ENCODE data around the gene BMAL2.

The BMAL2 gene, protein sequence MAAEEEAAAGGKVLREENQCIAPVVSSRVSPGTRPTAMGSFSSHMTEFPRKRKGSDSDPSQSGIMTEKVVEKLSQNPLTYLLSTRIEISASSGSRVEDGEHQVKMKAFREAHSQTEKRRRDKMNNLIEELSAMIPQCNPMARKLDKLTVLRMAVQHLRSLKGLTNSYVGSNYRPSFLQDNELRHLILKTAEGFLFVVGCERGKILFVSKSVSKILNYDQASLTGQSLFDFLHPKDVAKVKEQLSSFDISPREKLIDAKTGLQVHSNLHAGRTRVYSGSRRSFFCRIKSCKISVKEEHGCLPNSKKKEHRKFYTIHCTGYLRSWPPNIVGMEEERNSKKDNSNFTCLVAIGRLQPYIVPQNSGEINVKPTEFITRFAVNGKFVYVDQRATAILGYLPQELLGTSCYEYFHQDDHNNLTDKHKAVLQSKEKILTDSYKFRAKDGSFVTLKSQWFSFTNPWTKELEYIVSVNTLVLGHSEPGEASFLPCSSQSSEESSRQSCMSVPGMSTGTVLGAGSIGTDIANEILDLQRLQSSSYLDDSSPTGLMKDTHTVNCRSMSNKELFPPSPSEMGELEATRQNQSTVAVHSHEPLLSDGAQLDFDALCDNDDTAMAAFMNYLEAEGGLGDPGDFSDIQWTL

DNA sequence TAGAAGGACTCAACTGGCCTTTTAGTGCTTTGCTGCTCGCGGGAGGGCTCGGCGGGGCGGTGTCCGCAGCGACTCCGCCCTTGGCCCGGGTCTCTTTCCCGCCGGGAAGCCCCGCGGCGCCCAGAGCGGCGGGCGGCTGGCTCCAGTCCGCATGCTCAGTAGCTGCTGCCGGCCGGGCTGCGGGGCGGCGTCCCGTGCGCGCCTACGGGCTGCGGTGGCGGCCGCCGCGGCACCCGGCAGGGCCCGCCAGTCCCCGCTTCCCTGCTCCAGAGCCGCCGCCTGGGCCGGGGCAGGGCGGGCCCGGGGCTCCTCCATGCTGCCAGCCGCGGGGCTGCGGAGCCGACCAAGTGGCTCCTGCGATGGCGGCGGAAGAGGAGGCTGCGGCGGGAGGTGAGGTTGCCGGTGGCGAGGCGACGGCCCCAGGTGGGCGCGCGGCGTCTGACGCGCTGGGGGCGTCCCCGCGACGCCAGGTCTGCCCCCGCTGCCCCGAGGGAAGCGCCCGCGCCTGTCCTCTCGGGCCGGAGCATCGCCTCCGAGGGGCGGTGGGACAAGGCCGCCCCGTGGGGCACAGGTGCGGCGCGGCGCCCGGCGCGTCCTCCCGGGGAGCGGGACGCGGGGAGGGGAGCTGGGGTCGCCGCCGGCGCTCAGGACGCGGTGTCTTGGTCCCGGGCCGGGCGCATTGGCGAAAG is at the start of gene BMAL2:
BMAL2 (plus strand) TSS at position 123 of the 689 bp plus-strand sequence; CDS start at position 360, 237 bp downstream.
- DNase-seq (ENCODE audit: low read depth in 2 of 2): peak in 1 of 2 donors; percentile 29

- no peak for DNase-seq (ENCODE audit: low read depth in 2 of 2)
Measured at GRCh38 chr12:27284021-27284420, 48.6 kb upstream of the BMAL2 start.

- no peak for DNase-seq (ENCODE audit: low read depth in 2 of 2)
Measured at GRCh38 chr12:27284751-27285150, 47.9 kb upstream of the BMAL2 start.

DNA sequence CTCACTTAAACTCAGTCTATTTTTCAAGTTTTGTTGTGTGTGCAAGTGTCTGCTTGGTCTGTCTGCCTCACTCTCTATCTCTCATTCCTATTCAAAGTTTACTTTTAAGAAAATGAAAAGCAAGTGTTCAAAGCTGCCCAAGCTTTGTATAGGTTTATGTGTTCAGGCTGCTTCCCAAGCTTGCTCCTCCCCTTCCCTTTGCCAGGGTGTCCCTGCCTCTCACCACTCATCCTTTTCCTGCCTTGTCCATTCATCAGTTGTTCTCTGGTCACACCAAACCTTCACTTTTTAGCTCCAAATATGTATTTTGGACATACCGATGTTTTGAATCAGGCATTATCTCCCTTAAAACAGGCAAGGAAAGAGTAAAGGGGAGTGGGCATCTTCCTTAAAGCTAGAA is 47.2 kb upstream of the BMAL2 start:
- DNase-seq (ENCODE audit: low read depth in 2 of 2): no peak

DNA sequence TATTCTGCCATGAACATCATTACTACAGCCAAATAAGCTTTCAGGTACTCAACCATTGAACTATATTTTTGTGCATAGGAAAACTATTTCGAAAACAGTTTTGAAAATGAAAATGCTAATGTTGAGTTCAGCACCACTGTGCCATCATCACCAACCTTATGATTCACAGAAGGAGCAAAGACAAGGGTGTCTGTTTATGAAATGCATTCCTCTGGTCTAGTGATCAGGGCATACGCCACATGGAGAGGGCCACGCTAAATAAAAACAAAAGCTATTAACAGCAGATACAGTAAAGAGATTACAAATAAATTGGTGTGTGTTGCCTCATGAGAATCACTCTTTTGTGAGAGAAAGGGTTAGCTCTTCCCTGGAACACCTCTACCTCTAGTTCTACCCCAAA is 43.2 kb upstream of the BMAL2 start:
- no peak for DNase-seq (ENCODE audit: low read depth in 2 of 2)

GRCh38 chr12:27290501-27291168 is 42.0 kb upstream of the BMAL2 start:
- no peak for DNase-seq (ENCODE audit: low read depth in 2 of 2)

GRCh38 chr12:27291862-27292261 is 40.8 kb upstream of the BMAL2 start:
- DNase-seq (ENCODE audit: low read depth in 2 of 2): no peak

DNA sequence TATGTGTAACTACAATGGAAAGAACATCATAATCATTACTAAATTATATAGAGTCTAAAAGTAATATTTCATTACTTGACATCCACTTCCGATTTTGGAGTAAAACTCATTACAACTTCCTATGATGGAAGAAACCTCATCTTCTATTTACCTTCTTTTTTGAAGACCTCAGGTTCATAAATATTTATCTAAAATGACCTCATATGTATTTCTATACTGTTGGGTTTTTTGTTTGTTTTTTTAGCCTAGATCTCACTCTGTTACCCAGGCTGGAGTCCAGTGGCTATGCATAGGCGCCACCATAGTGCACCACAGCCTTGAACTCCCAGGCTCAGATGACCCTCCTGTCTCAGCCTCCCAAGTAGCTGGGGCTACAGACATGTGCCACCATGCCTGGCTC is 39.9 kb upstream of the BMAL2 start:
- DNase-seq (ENCODE audit: low read depth in 2 of 2): no peak

- DNase-seq (ENCODE audit: low read depth in 2 of 2): no peak
Measured at GRCh38 chr12:27293463-27293862, 39.2 kb upstream of the BMAL2 start.

GRCh38 chr12:27296674-27297073 is 36.0 kb upstream of the BMAL2 start:
- DNase-seq (ENCODE audit: low read depth in 2 of 2): no peak

- DNase-seq (ENCODE audit: low read depth in 2 of 2): no peak
Measured at GRCh38 chr12:27297566-27297965, 35.1 kb upstream of the BMAL2 start.

DNA sequence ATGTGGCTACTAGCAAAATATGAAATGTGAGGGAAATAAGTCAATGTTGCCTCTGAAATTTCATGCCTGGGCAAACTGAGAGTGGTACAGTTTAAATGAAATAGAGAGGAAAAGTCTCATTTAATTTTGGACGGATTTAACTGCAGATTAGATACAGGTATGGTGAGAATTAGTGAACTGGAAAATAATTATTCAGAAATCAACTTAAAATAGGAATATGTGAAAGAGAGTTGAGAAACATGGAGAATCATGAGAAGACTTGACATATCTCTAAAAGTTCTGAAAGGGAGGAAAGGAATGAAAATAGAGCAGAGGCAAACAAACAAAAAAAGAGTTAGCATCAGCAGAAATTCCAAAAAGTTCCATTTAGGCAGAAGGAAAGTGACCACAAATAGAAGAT is 33.5 kb upstream of the BMAL2 start:
- no peak for DNase-seq (ENCODE audit: low read depth in 2 of 2)

DNA sequence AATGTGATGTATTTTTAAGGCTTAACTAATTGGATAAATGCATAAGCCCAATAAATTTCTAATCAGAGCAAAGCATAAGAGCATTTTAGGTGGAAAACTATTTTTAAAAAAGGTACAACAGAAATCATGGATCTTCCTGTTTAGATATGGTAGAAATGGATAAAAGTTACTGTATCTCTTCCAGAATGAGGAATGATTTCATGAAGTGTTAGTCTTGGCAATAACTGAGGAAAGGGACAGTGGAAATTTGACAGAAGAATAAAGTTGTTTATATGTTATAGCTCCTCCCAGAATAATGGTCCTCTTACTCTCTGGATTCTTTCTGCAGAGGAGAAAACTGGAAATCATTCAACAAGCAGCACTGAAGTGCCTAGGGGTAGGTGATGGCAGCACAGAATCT is 32.4 kb upstream of the BMAL2 start:
- DNase-seq (ENCODE audit: low read depth in 2 of 2): no peak

- no peak for DNase-seq (ENCODE audit: low read depth in 2 of 2)
Measured at GRCh38 chr12:27303139-27304111, 29.2 kb upstream of the BMAL2 start.

DNA sequence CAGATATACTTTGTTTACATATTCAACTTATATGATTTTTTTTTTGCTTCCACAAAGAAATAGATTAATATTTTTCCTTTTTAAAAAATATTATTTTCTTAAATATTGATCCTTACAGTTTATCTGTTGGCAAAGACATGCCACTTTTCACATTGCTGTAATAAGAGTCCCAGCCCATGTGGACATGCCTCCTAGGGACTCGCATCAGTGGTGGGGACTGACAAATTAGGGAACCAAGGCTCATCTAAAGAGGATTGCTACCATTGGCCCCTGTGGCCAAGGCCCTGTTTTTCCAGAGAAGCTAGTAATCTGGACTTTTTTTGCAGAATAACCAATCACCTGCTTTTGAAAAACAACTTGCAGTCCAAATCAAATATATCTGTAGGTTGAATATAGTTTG is 27.8 kb upstream of the BMAL2 start:
- DNase-seq (ENCODE audit: low read depth in 2 of 2): no peak

GRCh38 chr12:27305673-27306456 is 26.8 kb upstream of the BMAL2 start:
- DNase-seq (ENCODE audit: low read depth in 2 of 2): no peak

GRCh38 chr12:27309293-27309994 is 23.2 kb upstream of the BMAL2 start:
- no peak for DNase-seq (ENCODE audit: low read depth in 2 of 2)

GRCh38 chr12:27309995-27310315 is 22.7 kb upstream of the BMAL2 start:
- DNase-seq (ENCODE audit: low read depth in 2 of 2): no peak

- no peak for DNase-seq (ENCODE audit: low read depth in 2 of 2)
Measured at GRCh38 chr12:27316947-27317346, 15.7 kb upstream of the BMAL2 start.

DNA sequence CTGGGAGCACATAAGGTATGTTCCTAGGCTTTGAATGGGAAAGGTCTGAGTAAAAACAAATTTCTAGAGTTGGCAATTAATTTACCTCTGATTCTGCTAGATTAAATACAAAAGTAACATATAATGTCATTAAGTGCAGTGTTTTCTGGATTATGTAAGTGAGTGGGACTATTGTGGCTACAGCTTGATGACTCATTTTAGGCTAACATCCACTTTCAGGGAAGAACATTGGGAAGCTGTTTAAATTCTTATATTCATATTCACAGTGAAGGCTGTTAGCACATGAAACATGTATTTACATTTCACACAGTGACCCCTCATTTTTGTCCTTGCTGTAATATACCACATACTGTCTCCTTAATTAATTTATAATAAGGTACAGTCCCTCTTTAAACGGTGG is 13.2 kb upstream of the BMAL2 start:
- no peak for DNase-seq (ENCODE audit: low read depth in 2 of 2)
